Adrenal gland (tissue), 12 donors: ENCODE measurements around the gene ADPRHL1. TPM values are rescaled to one million over a fixed set of nuclear protein-coding genes. Genes with fewer than 3 reads are reported as not detected.

Source experiments
- DNase-seq, 7 donors: peaks; one replicate each; pipeline ENCODE4 v3.0.0-alpha.2; 2019 to 2020
- H3K27ac ChIP-seq, 5 donors: fragments of 200-600 bp; sonication (generic) in 4 of 5; 1 replicate in 3 of 5; 2 replicates in 2 of 5; pipeline versions ENCODE4 v1.5.1 to v1.8.0; 2016 to 2020; ENCODE audit warnings: mild to moderate bottlenecking in 1 of 5
- H3K27me3 ChIP-seq: fragments of 200-600 bp; 2 replicates; pipeline ENCODE4 v1.8.0; 2021
- H3K36me3 ChIP-seq, 2 donors: fragments of 200-600 bp; replicated peaks in 1 of 2; 1 replicate in 1 of 2; 2 replicates in 1 of 2; pipeline versions ENCODE4 v1.5.1 to v1.8.0; 2018 to 2022
- H3K4me1 ChIP-seq, 2 donors: fragments of 200-600 bp; replicated peaks in 1 of 2; 1 replicate in 1 of 2; 2 replicates in 1 of 2; pipeline versions ENCODE4 v1.5.1 to v1.8.0; 2018 to 2021
- H3K4me3 ChIP-seq, 4 donors: fragments of 200-600 bp; sonication (generic) in 3 of 4; one replicate each; pipeline ENCODE4 v1.5.1; 2016 to 2018
- H3K9me3 ChIP-seq, 3 donors: fragments of 200-600 bp; sonication (generic) in 1 of 3; replicated peaks in 1 of 3; 1 replicate in 2 of 3; 2 replicates in 1 of 3; pipeline versions ENCODE4 v1.5.1 to v1.8.0; 2016 to 2021
- CTCF ChIP-seq, 6 experiments: fragments of 450-650 bp in 4 of 6; fragments of 200-600 bp in 2 of 6; sonication (generic) in 1 of 6; IDR thresholded peaks; 1 replicate in 5 of 6; 2 replicates in 1 of 6; pipeline versions ENCODE4 v1.5.1 to v1.8.0; 2016 to 2021; ENCODE audit warnings: antibody characterized with exemption in 6 of 6, mild to moderate bottlenecking in 2 of 6, moderate library complexity in 1 of 6
- POLR2A ChIP-seq, 2 donors: fragments of 450-650 bp; IDR thresholded peaks; one replicate each; pipeline ENCODE4 v1.6.1; 2017; ENCODE audit warnings: antibody characterized with exemption in 2 of 2, mild to moderate bottlenecking in 2 of 2, moderate library complexity in 1 of 2
- WGBS, 4 donors: extraction: QIAGEN DNeasy Blood & Tissue Kit in 2 of 4; methylation state at CpG; one replicate each; pipeline versions ENCODE4 v1.1.5 to v1.1.7; 2013 to 2017; 5-methylcytosine and 5-hydroxymethylcytosine counted together
- intact Hi-C, 2 donors: fragments of 100-400 bp; cut with DNase I; formaldehyde crosslinking; loops; one replicate each; pipeline versions ENCODE4 v1.14.1 to v1.15.0; 2022 to 2023
- polyA plus RNA-seq, 3 donors: library from polyadenylated mRNA; stranded (reverse); fragments of 200-250 nt in 2 of 3; fragments of 350-450 nt in 1 of 3; fragmentation: Illumina TruSeq in 1 of 3; extraction: RNeasy Lipid Tissue Mini Kit (QIAGEN cat#74804) in 1 of 3; gene quantifications; one replicate each; pipeline ENCODE4 v1.2.3, GENCODE V29; 2013 to 2014
- total RNA-seq, 9 donors: library from RNA; depleted of rRNA in 4 of 9; stranded (reverse); fragments of >200 nt in 4 of 9; fragments of 120-200 nt in 1 of 9; fragmentation: NEBNext Ultra II Directional in 1 of 9; extraction: Animal tissue kit (Norgen Biotek cat#: 25700) in 1 of 9; gene quantifications; one replicate each; pipeline versions ENCODE4 v1.1.0 to v1.2.4, GENCODE V29; 2013 to 2023
- donor health status: healthy with polysubstance abuse.
- donor health status: Bipolar disorder and iron deficiency.
- donor health status: DM: yes; HTN: yes; CAD: no.
- donor health status: DM: no; HTN: no; CAD: no.
- donor health status: DM: no; HTN: no; CAD: no.
- donor health status: DM: yes; HTN: yes; CAD: no.

Gene ADPRHL1
- total and polyA plus RNA-seq, 12 donors, result 2.0 to 14.2 (median 4.0) TPM

DNA sequence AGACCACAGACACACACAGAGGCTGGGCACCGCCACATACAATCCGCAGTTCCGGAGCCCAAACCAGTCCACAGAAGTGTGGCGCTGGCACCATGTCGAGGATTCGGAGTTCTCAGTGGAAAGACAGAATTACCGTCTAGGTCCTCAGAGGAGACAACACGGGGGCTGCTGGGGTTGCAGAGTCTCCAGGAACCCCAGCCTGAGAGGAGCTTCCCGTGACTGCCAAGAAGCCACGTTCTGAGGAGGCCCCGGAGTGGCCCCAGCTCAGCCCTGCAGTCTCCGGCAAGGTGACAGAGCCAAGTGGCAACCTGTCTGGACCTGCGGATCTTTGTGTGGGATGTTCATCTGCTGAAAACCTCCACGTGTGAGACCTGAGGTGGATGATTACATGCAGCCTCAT is 7.3 kb upstream of the ADPRHL1 start:
- intact Hi-C loops, result no loop called here
- no peak overlapping the region for H3K27ac ChIP-seq
- TF ChIP-seq POLR2A (IDR thresholded peaks at IDR 0.05), result no peak
- no peak for TF ChIP-seq CTCF (IDR thresholded peaks at IDR 0.05)
- peaks cover 0 to 4% of the 10 kb centered on the region in 2 donors for H3K4me1 ChIP-seq
- no peak for DNase-seq
- H3K9me3 ChIP-seq, result no peaks in the 10 kb centered on the region
- 88 to 95% (median 93%) methylated on average over 7 to 14 of the region's 14 CpGs for WGBS, 4 donors
- no peak overlapping the region for H3K4me3 ChIP-seq
- peaks cover 0 to 52% of the 10 kb centered on the region in 2 donors for H3K36me3 ChIP-seq
- no peaks in the 10 kb centered on the region for H3K27me3 ChIP-seq

- Histone ChIP-seq H3K9me3 (no peaks in the 10 kb centered on the region), H3K27ac (no peak overlapping the region), H3K36me3 (peaks cover 0 to 55% of the 10 kb centered on the region in 2 donors), H3K4me1 (peaks cover 0 to 4% of the 10 kb centered on the region in 2 donors), H3K27me3 (no peaks in the 10 kb centered on the region), H3K4me3 (no peak overlapping the region)
- intact Hi-C loops, result no loop called here
- peak in 2 of 7 donors; percentile 12 to 47 for DNase-seq
- 89 to 95% (median 92%) methylated on average over 14 of the region's 14 CpGs for WGBS, 4 donors
- no peak for TF ChIP-seq POLR2A (IDR thresholded peaks at IDR 0.05)
- no peak for TF ChIP-seq CTCF (IDR thresholded peaks at IDR 0.05)
Observed at GRCh38 chr13:113460064-113460555, 6.8 kb upstream of the ADPRHL1 start.

- intact Hi-C loops, result loop anchor here in 1 of 2 donors (10.0 kb wide), 1 partner anchor 106 kb away; no protein-coding TSS in a partner anchor
- no peak overlapping the region for H3K27ac ChIP-seq
- no peak overlapping the region for H3K4me3 ChIP-seq
- H3K36me3 ChIP-seq, result peaks cover 0 to 55% of the 10 kb centered on the region in 2 donors
- TF ChIP-seq POLR2A (IDR thresholded peaks at IDR 0.05) (no peak), CTCF (IDR thresholded peaks at IDR 0.05) (peak in 5 of 6 experiments; percentile 10 to 36 (median 30))
- WGBS, 4 donors, result 71 to 77% (median 76%) methylated on average over 18 to 23 of the region's 23 CpGs
- H3K4me1 ChIP-seq, result no peaks in the 10 kb centered on the region
- H3K9me3 ChIP-seq, result no peaks in the 10 kb centered on the region
- peak in 1 of 7 donors; percentile 19 for DNase-seq
- no peaks in the 10 kb centered on the region for H3K27me3 ChIP-seq
Observed at GRCh38 chr13:113458253-113459065, 5.2 kb upstream of the ADPRHL1 start.

DNA sequence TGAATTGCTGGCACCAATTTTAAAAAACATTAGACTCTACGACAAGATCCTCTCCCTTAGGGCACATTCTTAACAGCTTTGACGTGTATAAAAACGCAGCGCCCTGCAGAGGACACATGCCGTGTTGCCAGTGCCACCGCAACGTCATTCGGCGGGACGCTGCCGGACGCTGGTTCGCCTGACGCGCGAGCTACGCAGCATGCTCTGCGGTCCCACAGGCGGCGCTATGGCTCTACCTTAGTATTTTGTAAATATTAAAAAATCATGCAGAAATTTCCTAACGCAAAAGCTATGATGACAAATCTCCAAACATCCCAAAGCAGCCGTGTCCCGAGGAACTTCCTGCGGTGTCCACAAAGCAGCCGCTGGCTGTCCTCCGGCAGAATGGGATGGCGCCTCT is 4.2 kb upstream of the ADPRHL1 start:
- peak in 1 of 7 donors; percentile 9 for DNase-seq
- Histone ChIP-seq H3K36me3 (peaks cover 0 to 55% of the 10 kb centered on the region in 2 donors), H3K27me3 (no peaks in the 10 kb centered on the region), H3K4me3 (no peak overlapping the region), H3K27ac (no peak overlapping the region), H3K9me3 (no peaks in the 10 kb centered on the region), H3K4me1 (no peaks in the 10 kb centered on the region)
- intact Hi-C loops, result loop anchor here in 1 of 2 donors (10.0 kb wide), 1 partner anchor 107 kb away; no protein-coding TSS in a partner anchor
- 91 to 92% (median 92%) methylated on average over 27 of the region's 27 CpGs for WGBS, 4 donors
- TF ChIP-seq CTCF (IDR thresholded peaks at IDR 0.05) (no peak), POLR2A (IDR thresholded peaks at IDR 0.05) (no peak)
